GM21619 (cell line): ENCODE results near the gene G3BP1.
"Not testable (repeated sequence)": the region's sequence is repeated elsewhere in the genome, so short reads cannot be mapped to it uniquely, and the experiment has no call there.

Experiments
- ATAC-seq: cut with Tn5 transposase; IDR thresholded peaks from one replicate; pipeline ENCODE4 v1.9.1; 2021; ENCODE audit not compliant: unreplicated experiment

The G3BP1 gene

DNA sequence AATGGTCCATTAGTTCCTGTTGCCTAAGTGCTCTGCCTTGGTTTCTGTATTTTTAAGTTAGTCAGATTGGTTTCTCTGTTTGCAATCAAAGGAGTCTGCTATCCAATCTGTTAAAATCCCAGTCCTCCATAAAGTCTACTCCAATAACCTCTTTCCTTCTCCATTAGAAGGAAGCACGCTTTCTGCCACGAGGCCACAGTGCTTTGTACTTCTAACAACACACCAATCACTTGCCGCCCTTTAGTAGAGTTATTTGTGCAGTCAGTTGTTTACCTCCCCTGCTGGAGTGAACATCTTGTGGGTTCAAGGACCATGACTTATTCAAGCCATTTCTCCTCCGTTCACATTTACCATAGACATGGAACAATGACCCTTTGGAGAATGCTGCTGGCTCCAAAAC lies 83.9 kb downstream of the G3BP1 start:
- ATAC-seq, result no peak

DNA sequence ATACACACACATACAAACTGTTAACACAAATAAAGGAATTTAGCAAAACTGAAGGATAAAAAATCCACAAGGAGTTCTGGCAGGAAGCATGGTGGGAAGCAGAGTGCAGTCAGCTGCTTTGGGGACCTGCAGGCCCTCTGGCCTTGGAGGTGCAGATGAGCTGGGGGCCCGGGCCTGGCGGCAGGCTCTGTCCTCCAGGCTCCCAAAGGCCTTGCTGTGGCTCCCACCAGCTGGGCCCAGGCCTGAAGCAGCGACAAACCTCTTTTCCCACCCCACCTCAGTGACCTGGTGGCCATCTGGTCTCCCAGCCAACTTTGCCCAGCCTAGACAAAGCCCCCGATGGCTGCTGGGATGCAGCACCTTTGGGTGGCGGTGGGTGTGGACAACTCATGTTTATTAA lies 85.1 kb downstream of the G3BP1 start:
- no peak for ATAC-seq

DNA sequence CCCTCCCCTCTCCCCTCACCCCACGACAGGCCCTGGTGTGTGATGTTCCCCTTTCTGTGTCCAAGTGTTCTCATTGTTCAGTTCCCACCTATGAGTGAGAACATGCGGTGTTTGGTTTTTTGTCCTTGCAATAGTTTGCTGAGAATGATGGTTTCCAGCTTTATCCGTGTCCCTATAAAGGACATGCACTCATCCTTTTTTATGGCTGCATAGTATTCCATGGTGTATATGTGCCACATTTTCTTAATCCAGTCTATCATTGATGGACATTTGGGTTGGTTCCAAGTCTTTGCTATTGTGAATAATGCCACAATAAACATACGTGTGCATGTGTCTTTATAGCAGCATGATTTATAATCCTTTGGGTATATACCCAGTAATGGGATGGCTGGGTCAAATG lies 89.1 kb downstream of the G3BP1 start:
- ATAC-seq, result not testable (repeated sequence)
